Measurements from ENCODE around the gene SVBP.

GRCh38 chr1:42824481-42825035, 7.4 kb upstream of the SVBP start:
- TF ChIP-seq YY1 (IDR thresholded peaks at IDR 0.05; ENCODE audit: low read depth, low read length), result no peak
- no peak for TF ChIP-seq JUN (IDR thresholded peaks at IDR 0.05; ENCODE audit: low read depth, low read length)
- no peak for TF ChIP-seq EZH2 (IDR thresholded peaks at IDR 0.05; ENCODE audit: low read depth, low read length, severe bottlenecking)
- TF ChIP-seq CTCF (IDR thresholded peaks at IDR 0.05; ENCODE audit: control extremely low read depth in 1 of 3, insufficient read depth in 1 of 3, low read depth in 1 of 3, low read length in 3 of 3), result no peak
- TF ChIP-seq CEBPB (IDR thresholded peaks at IDR 0.05; ENCODE audit: low read depth, low read length), result no peak
- no peak for TF ChIP-seq PHF8 (conservative IDR thresholded peaks at IDR 0.05; ENCODE audit: low read depth, low read length)
- TF ChIP-seq POLR2AphosphoS5 (IDR thresholded peaks at IDR 0.05; ENCODE audit: low read depth, low read length), result no peak

Data from H1 (cell line).